GM23338 (cell line): ENCODE results near the gene TOMM20L. TPM values are rescaled to one million over a fixed set of nuclear protein-coding genes. Genes with fewer than 3 reads are reported as not detected.

Experiments
- ATAC-seq: fragments of 200-7000 bp; cut with Tn5 transposase; 3 replicates; pipeline ENCODE4 v1.9.1; 2020
- DNase-seq: peaks from one replicate; pipeline ENCODE4 v3.0.0-alpha.2; 2015; ENCODE audit warnings: low spot score
- H2AFZ ChIP-seq: fragments of 200-600 bp; sonication (generic); 2 replicates; pipeline ENCODE4 v1.8.0; 2016; ENCODE audit warnings: antibody characterized with exemption, mild to moderate bottlenecking, moderate library complexity
- H3F3A ChIP-seq: fragments of 200-600 bp; sonication (generic); replicated peaks from 2 replicates; pipeline ENCODE4 v1.8.0; 2017; ENCODE audit warnings: antibody characterized with exemption, mixed run types, low read depth
- H3K27ac ChIP-seq: fragments of 200-600 bp; sonication (generic); 2 replicates; pipeline ENCODE4 v1.6.1; 2016; ENCODE audit warnings: low read depth
- H3K27me3 ChIP-seq: fragments of 200-600 bp; sonication (generic); 2 replicates; pipeline ENCODE4 v1.8.0; 2016; ENCODE audit warnings: mild to moderate bottlenecking, mixed run types, moderate library complexity; ENCODE audit not compliant: insufficient read depth
- H3K36me3 ChIP-seq: fragments of 200-600 bp; sonication (generic); 2 replicates; pipeline ENCODE4 v1.8.0; 2016; ENCODE audit warnings: mild to moderate bottlenecking; ENCODE audit not compliant: insufficient read depth
- H3K4me1 ChIP-seq: fragments of 200-600 bp; sonication (generic); 2 replicates; pipeline ENCODE4 v1.8.0; 2016; ENCODE audit warnings: mild to moderate bottlenecking, moderate library complexity; ENCODE audit not compliant: insufficient read depth
- H3K4me2 ChIP-seq: fragments of 200-600 bp; sonication (generic); 2 replicates; pipeline ENCODE4 v1.7.1; 2017; ENCODE audit warnings: mixed run types
- H3K4me3 ChIP-seq: fragments of 200-600 bp; sonication (generic); 2 replicates; pipeline ENCODE4 v1.6.1; 2016; ENCODE audit warnings: mixed run types
- H3K79me2 ChIP-seq: fragments of 200-600 bp; sonication (generic); replicated peaks from 2 replicates; pipeline ENCODE4 v1.8.0; 2017; ENCODE audit warnings: mild to moderate bottlenecking; ENCODE audit not compliant: insufficient read depth
- H3K9me2 ChIP-seq: fragments of 200-600 bp; sonication (generic); 2 replicates; pipeline ENCODE4 v1.8.0; 2017; ENCODE audit not compliant: insufficient read depth
- H4K20me1 ChIP-seq: fragments of 200-600 bp; sonication (generic); replicated peaks from 2 replicates; pipeline ENCODE4 v1.8.0; 2017; ENCODE audit warnings: mild to moderate bottlenecking; ENCODE audit not compliant: insufficient read depth
- H3K27ac Mint-ChIP-seq: 2 replicates; pipeline ENCODE4 v1.8.0; 2020; ENCODE audit warnings: inconsistent platforms, mild to moderate bottlenecking, moderate library complexity, mixed read lengths
- H3K27me3 Mint-ChIP-seq: 3 replicates; pipeline ENCODE4 v1.8.0; 2022; ENCODE audit warnings: low read depth, mild to moderate bottlenecking, moderate library complexity, mixed read lengths, inconsistent platforms; ENCODE audit not compliant: insufficient read depth, poor library complexity
- H3K36me3 Mint-ChIP-seq: 3 replicates; pipeline ENCODE4 v1.8.0; 2021; ENCODE audit warnings: low read depth, mild to moderate bottlenecking, inconsistent platforms, moderate library complexity, mixed read lengths
- H3K4me1 Mint-ChIP-seq: 3 replicates; pipeline ENCODE4 v1.8.0; 2020; ENCODE audit warnings: mild to moderate bottlenecking, inconsistent platforms, mixed read lengths
- H3K4me3 Mint-ChIP-seq: 3 replicates; pipeline ENCODE4 v1.8.0; 2021; ENCODE audit warnings: moderate library complexity, mild to moderate bottlenecking, inconsistent platforms, mixed read lengths
- H3K9me3 Mint-ChIP-seq: 3 replicates; pipeline ENCODE4 v1.8.0; 2020; ENCODE audit warnings: moderate library complexity, mild to moderate bottlenecking, inconsistent platforms, mixed read lengths
- CREB1 ChIP-seq: fragments of 250-450 bp; sonication (Bioruptor Pico); IDR thresholded peaks from 2 replicates; pipeline ENCODE4 v1.5.0; 2020; ENCODE audit warnings: low read depth, mild to moderate bottlenecking, moderate library complexity
- EZH2 ChIP-seq: fragments of 200-600 bp; sonication (generic); IDR thresholded peaks from one replicate; pipeline ENCODE4 v1.8.0; 2017; ENCODE audit warnings: antibody characterized with exemption, mild to moderate bottlenecking, low read depth; ENCODE audit not compliant: unreplicated experiment
- EZH2phosphoT487 ChIP-seq: fragments of 200-600 bp; sonication (generic); IDR thresholded peaks from one replicate; pipeline ENCODE4 v1.8.1; 2018; ENCODE audit warnings: antibody characterized with exemption; ENCODE audit not compliant: unreplicated experiment
- JUNB ChIP-seq: IDR thresholded peaks from one replicate; pipeline ENCODE4 v1.6.1; 2016; ENCODE audit warnings: antibody characterized with exemption; ENCODE audit not compliant: unreplicated experiment
- NANOG ChIP-seq: IDR thresholded peaks from 2 replicates; pipeline ENCODE4 v1.6.1; 2016; ENCODE audit warnings: antibody characterized with exemption, borderline replicate concordance
- POLR2AphosphoS5 ChIP-seq: IDR thresholded peaks from 2 replicates; pipeline ENCODE4 v1.6.1; 2016; ENCODE audit warnings: antibody characterized with exemption, low read depth
- STAT1 ChIP-seq: IDR thresholded peaks from one replicate; pipeline ENCODE4 v1.6.1; 2016; ENCODE audit warnings: antibody characterized with exemption; ENCODE audit not compliant: unreplicated experiment
- ZNF331 ChIP-seq: fragments of 250-450 bp; sonication (Bioruptor Pico); IDR thresholded peaks from 2 replicates; pipeline ENCODE4 v1.5.0; 2020; ENCODE audit warnings: low read depth, mild to moderate bottlenecking, moderate library complexity
- polyA plus RNA-seq: library from polyadenylated mRNA; unstranded; fragments of >200 nt; fragmentation: Nextera tagmentation; extraction: Ambion mirVana; gene quantifications from 2 replicates; pipeline ENCODE4 v1.2.1, GENCODE V29; 2016
- total RNA-seq: library from RNA; depleted of rRNA; stranded (reverse); fragments of >200 nt; shearing (Covaris generic); gene quantifications from 2 replicates; pipeline ENCODE4 v1.2.3, GENCODE V29; 2014
- TF ChIP-seq, protein P1 (sequence below): IDR thresholded peaks from 2 replicates; pipeline ENCODE4 v1.6.1; 2016; ENCODE audit warnings: antibody characterized with exemption
- TF ChIP-seq, protein P2 (sequence below): fragments of 250-450 bp; sonication (Bioruptor Pico); IDR thresholded peaks from 2 replicates; pipeline ENCODE4 v1.5.0; 2020; ENCODE audit warnings: mild to moderate bottlenecking, moderate library complexity
- TF ChIP-seq, protein P3 (sequence below), 2 experiments: fragments of 200-600 bp in 1 of 2; sonication (generic) in 1 of 2; conservative IDR thresholded peaks; 2 replicates each; pipeline versions ENCODE4 v1.5.1 to v1.6.1; 2016 to 2017; ENCODE audit warnings: antibody characterized with exemption in 2 of 2, low read depth in 2 of 2, mild to moderate bottlenecking in 2 of 2, moderate library complexity in 1 of 2
- TF ChIP-seq, protein P4 (sequence below): IDR thresholded peaks from one replicate; pipeline ENCODE4 v1.6.1; 2018; ENCODE audit warnings: antibody characterized with exemption; ENCODE audit not compliant: unreplicated experiment

The TOMM20L gene
- total and polyA plus RNA-seq, 2 experiments from 2014 or later = not detected

DNA sequence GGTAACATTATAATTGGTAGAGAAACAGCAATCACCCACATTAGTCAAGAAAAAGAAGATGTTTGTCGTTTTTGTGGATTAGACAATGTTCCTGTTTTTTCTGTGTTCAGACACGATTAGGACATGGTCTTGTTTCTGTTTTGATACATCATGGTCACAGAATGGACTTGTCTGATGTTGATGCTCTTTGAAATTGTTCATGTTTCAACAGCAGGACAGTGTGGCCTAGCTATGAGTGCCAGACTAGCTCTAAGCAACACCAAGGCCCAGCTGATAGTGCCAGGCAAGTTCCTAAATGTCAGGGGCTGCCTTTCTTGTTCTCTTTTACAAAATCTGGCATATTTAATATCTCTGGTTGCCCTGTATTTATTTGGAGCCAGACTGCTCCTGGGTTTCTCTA lies 40.9 kb upstream of the TOMM20L start:
- Mint-ChIP-seq H3K36me3 (peaks cover 27% of the 10 kb centered on the region), H3K27me3 (no peaks in the 10 kb centered on the region), H3K4me1 (no peaks in the 10 kb centered on the region), H3K4me3 (no peak overlapping the region), H3K27ac (no peak overlapping the region), H3K9me3 (no peaks in the 10 kb centered on the region)
- TF ChIP-seq CREB1 (no peak), EZH2phosphoT487 (no peak), NANOG (no peak), STAT1 (no peak), JUNB (no peak), POLR2AphosphoS5 (no peak), ZNF331 (no peak), EZH2 (no peak)
- TF ChIP-seq, protein P1, sequence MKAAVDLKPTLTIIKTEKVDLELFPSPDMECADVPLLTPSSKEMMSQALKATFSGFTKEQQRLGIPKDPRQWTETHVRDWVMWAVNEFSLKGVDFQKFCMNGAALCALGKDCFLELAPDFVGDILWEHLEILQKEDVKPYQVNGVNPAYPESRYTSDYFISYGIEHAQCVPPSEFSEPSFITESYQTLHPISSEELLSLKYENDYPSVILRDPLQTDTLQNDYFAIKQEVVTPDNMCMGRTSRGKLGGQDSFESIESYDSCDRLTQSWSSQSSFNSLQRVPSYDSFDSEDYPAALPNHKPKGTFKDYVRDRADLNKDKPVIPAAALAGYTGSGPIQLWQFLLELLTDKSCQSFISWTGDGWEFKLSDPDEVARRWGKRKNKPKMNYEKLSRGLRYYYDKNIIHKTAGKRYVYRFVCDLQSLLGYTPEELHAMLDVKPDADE = no peak
- TF ChIP-seq, protein P2, sequence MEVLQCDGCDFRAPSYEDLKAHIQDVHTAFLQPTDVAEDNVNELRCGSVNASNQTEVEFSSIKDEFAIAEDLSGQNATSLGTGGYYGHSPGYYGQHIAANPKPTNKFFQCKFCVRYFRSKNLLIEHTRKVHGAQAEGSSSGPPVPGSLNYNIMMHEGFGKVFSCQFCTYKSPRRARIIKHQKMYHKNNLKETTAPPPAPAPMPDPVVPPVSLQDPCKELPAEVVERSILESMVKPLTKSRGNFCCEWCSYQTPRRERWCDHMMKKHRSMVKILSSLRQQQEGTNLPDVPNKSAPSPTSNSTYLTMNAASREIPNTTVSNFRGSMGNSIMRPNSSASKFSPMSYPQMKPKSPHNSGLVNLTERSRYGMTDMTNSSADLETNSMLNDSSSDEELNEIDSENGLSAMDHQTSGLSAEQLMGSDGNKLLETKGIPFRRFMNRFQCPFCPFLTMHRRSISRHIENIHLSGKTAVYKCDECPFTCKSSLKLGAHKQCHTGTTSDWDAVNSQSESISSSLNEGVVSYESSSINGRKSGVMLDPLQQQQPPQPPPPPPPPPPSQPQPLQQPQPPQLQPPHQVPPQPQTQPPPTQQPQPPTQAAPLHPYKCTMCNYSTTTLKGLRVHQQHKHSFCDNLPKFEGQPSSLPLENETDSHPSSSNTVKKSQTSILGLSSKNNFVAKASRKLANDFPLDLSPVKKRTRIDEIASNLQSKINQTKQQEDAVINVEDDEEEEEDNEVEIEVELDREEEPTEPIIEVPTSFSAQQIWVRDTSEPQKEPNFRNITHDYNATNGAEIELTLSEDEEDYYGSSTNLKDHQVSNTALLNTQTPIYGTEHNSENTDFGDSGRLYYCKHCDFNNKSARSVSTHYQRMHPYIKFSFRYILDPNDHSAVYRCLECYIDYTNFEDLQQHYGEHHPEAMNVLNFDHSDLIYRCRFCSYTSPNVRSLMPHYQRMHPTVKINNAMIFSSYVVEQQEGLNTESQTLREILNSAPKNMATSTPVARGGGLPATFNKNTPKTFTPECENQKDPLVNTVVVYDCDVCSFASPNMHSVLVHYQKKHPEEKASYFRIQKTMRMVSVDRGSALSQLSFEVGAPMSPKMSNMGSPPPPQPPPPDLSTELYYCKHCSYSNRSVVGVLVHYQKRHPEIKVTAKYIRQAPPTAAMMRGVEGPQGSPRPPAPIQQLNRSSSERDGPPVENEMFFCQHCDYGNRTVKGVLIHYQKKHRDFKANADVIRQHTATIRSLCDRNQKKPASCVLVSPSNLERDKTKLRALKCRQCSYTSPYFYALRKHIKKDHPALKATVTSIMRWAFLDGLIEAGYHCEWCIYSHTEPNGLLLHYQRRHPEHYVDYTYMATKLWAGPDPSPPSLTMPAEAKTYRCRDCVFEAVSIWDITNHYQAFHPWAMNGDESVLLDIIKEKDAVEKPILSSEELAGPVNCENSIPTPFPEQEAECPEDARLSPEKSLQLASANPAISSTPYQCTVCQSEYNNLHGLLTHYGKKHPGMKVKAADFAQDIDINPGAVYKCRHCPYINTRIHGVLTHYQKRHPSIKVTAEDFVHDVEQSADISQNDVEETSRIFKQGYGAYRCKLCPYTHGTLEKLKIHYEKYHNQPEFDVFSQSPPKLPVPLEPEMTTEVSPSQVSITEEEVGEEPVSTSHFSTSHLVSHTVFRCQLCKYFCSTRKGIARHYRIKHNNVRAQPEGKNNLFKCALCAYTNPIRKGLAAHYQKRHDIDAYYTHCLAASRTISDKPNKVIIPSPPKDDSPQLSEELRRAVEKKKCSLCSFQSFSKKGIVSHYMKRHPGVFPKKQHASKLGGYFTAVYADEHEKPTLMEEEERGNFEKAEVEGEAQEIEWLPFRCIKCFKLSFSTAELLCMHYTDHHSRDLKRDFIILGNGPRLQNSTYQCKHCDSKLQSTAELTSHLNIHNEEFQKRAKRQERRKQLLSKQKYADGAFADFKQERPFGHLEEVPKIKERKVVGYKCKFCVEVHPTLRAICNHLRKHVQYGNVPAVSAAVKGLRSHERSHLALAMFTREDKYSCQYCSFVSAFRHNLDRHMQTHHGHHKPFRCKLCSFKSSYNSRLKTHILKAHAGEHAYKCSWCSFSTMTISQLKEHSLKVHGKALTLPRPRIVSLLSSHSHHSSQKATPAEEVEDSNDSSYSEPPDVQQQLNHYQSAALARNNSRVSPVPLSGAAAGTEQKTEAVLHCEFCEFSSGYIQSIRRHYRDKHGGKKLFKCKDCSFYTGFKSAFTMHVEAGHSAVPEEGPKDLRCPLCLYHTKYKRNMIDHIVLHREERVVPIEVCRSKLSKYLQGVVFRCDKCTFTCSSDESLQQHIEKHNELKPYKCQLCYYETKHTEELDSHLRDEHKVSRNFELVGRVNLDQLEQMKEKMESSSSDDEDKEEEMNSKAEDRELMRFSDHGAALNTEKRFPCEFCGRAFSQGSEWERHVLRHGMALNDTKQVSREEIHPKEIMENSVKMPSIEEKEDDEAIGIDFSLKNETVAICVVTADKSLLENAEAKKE (CRISPR knock-in tag) = no peak
- TF ChIP-seq, protein P3, sequence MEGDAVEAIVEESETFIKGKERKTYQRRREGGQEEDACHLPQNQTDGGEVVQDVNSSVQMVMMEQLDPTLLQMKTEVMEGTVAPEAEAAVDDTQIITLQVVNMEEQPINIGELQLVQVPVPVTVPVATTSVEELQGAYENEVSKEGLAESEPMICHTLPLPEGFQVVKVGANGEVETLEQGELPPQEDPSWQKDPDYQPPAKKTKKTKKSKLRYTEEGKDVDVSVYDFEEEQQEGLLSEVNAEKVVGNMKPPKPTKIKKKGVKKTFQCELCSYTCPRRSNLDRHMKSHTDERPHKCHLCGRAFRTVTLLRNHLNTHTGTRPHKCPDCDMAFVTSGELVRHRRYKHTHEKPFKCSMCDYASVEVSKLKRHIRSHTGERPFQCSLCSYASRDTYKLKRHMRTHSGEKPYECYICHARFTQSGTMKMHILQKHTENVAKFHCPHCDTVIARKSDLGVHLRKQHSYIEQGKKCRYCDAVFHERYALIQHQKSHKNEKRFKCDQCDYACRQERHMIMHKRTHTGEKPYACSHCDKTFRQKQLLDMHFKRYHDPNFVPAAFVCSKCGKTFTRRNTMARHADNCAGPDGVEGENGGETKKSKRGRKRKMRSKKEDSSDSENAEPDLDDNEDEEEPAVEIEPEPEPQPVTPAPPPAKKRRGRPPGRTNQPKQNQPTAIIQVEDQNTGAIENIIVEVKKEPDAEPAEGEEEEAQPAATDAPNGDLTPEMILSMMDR (conservative IDR thresholded peaks at IDR 0.05; ENCODE audit: low read depth in 2 of 2) = no peak
- TF ChIP-seq, protein P4, sequence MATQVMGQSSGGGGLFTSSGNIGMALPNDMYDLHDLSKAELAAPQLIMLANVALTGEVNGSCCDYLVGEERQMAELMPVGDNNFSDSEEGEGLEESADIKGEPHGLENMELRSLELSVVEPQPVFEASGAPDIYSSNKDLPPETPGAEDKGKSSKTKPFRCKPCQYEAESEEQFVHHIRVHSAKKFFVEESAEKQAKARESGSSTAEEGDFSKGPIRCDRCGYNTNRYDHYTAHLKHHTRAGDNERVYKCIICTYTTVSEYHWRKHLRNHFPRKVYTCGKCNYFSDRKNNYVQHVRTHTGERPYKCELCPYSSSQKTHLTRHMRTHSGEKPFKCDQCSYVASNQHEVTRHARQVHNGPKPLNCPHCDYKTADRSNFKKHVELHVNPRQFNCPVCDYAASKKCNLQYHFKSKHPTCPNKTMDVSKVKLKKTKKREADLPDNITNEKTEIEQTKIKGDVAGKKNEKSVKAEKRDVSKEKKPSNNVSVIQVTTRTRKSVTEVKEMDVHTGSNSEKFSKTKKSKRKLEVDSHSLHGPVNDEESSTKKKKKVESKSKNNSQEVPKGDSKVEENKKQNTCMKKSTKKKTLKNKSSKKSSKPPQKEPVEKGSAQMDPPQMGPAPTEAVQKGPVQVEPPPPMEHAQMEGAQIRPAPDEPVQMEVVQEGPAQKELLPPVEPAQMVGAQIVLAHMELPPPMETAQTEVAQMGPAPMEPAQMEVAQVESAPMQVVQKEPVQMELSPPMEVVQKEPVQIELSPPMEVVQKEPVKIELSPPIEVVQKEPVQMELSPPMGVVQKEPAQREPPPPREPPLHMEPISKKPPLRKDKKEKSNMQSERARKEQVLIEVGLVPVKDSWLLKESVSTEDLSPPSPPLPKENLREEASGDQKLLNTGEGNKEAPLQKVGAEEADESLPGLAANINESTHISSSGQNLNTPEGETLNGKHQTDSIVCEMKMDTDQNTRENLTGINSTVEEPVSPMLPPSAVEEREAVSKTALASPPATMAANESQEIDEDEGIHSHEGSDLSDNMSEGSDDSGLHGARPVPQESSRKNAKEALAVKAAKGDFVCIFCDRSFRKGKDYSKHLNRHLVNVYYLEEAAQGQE = no peak
- no peaks in the 10 kb centered on the region for H3K4me1 ChIP-seq
- H3K9me2 ChIP-seq = no peaks in the 10 kb centered on the region
- no peaks in the 10 kb centered on the region for H3K27me3 ChIP-seq
- no peaks in the 10 kb centered on the region; the same call in 1 of the 2 replicates for H4K20me1 ChIP-seq
- peaks cover 16% of the 10 kb centered on the region; the same call in 1 of the 2 replicates for H3K36me3 ChIP-seq
- ATAC-seq (no peak), DNase-seq (no peak)
- no peak overlapping the region for H3K27ac ChIP-seq
- H2AFZ ChIP-seq = no peak overlapping the region
- no peak overlapping the region for H3K4me3 ChIP-seq
- no peaks in the 10 kb centered on the region for H3F3A ChIP-seq
- no peak overlapping the region for H3K4me2 ChIP-seq
- H3K79me2 ChIP-seq = no peaks in the 10 kb centered on the region
